Stimulated activated CD4-positive, alpha-beta T cell treated with anti-CD3 and anti-CD28 coated beads, Interleukin-1b, Interleukin-23, amount 100 ng/mL, for 1 hour (primary cell): ENCODE results near the gene NAPEPLD.
"Not testable (repeated sequence)": the region's sequence is repeated elsewhere in the genome, so short reads cannot be mapped to it uniquely, and the experiment has no call there.

Experiments used
- DNase-seq, 2 donors: peaks; one replicate each; pipeline ENCODE4 v3.0.0-alpha.2; 2020; ENCODE audit warnings: low read depth in 2 of 2

The NAPEPLD gene

DNA sequence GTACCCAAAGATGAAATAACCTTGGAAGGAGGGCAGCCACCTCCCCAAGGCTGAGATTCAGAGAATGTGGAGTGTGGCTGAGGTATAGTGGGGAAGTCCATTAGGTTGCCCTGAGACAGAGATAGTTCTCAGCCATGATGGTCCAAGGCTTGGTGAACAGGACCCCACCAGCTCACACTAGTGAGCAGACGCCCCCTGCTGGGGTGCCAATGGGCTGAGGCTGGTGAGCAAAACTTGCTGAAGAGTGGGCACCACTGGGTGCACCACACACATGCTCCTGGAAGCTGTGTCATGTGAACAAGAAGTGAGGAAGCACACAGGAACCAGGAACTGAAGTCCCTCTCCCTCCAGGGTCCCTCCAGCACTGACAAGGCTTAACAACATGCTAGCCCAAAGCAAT, 83.2 kb downstream of the NAPEPLD start:
- DNase-seq, result peak in 1 of 2 donors; percentile 19

GRCh38 chr7:103063895-103064294, 85.0 kb downstream of the NAPEPLD start:
- DNase-seq, result no peak

DNA sequence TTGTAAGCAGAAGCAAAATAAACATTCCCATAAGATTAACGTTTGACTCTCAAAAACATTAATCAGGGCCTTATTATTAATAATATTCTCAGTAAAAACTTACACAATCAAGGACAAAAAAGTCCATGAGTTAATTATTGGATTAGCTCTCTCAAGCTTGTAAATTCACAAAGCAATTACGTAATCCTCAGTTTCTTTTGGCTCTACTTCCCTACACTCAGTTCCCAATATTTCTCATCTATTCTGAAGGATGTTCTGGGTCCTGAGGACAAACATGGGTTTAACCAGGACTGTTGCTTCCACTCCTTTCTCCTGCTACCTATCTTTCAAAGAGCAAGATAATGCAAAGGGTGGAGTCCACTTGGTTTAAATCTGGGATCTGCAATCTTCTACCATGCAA, 89.4 kb downstream of the NAPEPLD start:
- DNase-seq, result no peak

GRCh38 chr7:103058122-103058521, 90.8 kb downstream of the NAPEPLD start:
- DNase-seq, result no peak

DNA sequence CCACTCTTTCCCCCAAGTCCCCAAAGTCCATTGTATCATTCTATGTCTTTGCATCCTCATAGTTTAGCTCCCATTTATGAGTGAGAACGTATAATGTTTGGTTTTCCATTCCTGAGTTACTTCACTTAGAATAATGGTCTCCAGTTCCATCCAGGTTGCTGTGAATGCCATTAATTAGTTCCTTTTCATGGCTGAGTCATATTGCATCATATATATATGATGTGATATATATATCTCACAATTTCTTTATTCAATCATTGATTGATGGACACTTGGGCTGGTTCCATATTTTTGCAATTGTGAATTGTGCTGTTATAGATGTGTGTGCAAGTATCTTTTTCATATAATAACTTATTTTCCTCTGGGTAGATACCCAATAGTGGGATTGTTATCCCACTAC, 92.9 kb downstream of the NAPEPLD start:
- DNase-seq, result not testable (repeated sequence)

- DNase-seq, result no peak
These were observed 97.4 kb downstream of the NAPEPLD start for GRCh38 chr7:103051519-103051918.
